ENCODE data around the gene MYO18B.

GRCh38 chr22:25942856-25943411 lies 200.9 kb downstream of the MYO18B start:
- no peak for TF ChIP-seq CTCF (IDR thresholded peaks at IDR 0.05; ENCODE audit: low read depth, low read length)
- no peak for TF ChIP-seq EZH2phosphoT487 (IDR thresholded peaks at IDR 0.05; ENCODE audit: low read depth)
